ENCODE results near the gene CES3. TPM values are rescaled to one million over a fixed set of nuclear protein-coding genes. Genes with fewer than 3 reads are reported as not detected.

CES3 gene
- total RNA-seq (2021; fragmentation: NEBNext Ultra II Directional; extraction: Animal tissue kit (Norgen Biotek cat#: 25700)) = under 1 TPM in 5 of 6 experiments, not detected in 1; 0.06 to 0.39 (median 0.14) TPM
- long read RNA-seq = 0 reads

- peak; percentile 63 for DNase-seq
Observed at GRCh38 chr16:66961065-66961744, at the start of gene CES3. Gene CES3, plus strand, starts transcription at chr16:66961266. Its CDS starts 42 bp downstream, at chr16:66961308.

GRCh38 chr16:66911801-66912200, 49.3 kb upstream of the CES3 start:
- Mint-ChIP-seq H3K9me3 (no peaks in the 10 kb centered on the region), H3K4me3 (no peak overlapping the region), H3K27me3 (ENCODE audit: insufficient read depth) (peaks cover 21% of the 10 kb centered on the region), H3K36me3 (ENCODE audit: low read depth) (no peaks in the 10 kb centered on the region), H3K27ac (no peak overlapping the region), H3K4me1 (ENCODE audit: low read depth) (no peaks in the 10 kb centered on the region)
- no peak for DNase-seq
- no peak for TF ChIP-seq CTCF (IDR thresholded peaks at IDR 0.05)

More at GRCh38 chr16:66961065-66961744, at the start of gene CES3:
- peak; percentile 89 for TF ChIP-seq CTCF (IDR thresholded peaks at IDR 0.05)
- H3K27me3 Mint-ChIP-seq (ENCODE audit: insufficient read depth) = peaks cover 30% of the 10 kb centered on the region
- peak within 1 kb of the TSS; percentile 31; the same call in 1 of the 2 replicates for H3K27ac Mint-ChIP-seq
- H3K36me3 Mint-ChIP-seq (ENCODE audit: low read depth) = no peaks in the 10 kb centered on the region
- no peaks in the 10 kb centered on the region for H3K9me3 Mint-ChIP-seq
- no peak within 1 kb of the TSS for H3K4me3 Mint-ChIP-seq
- no peaks in the 10 kb centered on the region for H3K4me1 Mint-ChIP-seq (ENCODE audit: low read depth)

DNA sequence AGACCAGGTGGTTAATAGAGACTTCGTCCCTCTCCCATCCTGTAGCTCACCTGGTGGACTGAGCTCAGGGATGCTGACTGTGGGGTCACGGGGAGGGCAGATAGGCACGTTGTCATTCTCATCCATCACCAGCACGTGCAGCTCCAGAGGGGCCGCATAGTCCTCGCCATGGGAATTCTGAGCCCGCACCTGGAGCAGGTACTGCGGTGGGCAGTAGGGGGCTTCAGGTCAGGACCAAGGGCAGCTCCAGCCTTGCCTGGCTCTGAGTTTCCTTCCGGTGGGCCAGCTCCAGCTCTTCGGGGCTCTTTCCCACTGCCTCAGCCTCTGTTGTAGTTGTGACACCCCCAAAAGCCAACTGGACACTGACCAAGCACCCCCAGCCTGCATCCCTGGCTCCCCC, 48.0 kb upstream of the CES3 start:
- no peak for TF ChIP-seq CTCF (IDR thresholded peaks at IDR 0.05)
- DNase-seq = no peak
- Mint-ChIP-seq H3K4me1 (ENCODE audit: low read depth) (no peaks in the 10 kb centered on the region), H3K27ac (no peak overlapping the region), H3K9me3 (no peaks in the 10 kb centered on the region), H3K4me3 (no peak overlapping the region), H3K27me3 (ENCODE audit: insufficient read depth) (peaks cover 14% of the 10 kb centered on the region), H3K36me3 (ENCODE audit: low read depth) (no peaks in the 10 kb centered on the region)

DNA sequence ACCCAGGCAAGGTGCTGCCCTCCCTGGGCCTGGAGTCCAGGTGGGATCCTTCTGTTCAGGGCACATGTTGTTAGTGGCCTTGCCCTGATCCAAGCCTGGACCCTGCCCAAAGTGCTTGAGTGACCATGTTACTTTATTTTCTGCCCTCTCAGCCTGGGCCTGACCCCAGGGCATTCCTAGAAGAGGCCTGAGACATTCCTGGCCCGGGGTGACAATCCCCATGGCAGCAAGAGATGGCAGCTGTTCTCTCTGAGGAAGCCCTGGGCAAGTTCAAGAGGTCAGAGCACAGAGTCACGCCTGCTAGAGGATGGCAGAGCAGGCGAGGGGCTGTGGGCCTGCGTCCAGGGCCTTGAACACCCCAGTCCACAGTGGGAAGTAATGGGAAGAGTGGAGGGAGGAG, 47.4 kb upstream of the CES3 start:
- no peak for DNase-seq
- Mint-ChIP-seq H3K27ac (no peak overlapping the region), H3K27me3 (ENCODE audit: insufficient read depth) (peaks cover 16% of the 10 kb centered on the region), H3K36me3 (ENCODE audit: low read depth) (no peaks in the 10 kb centered on the region), H3K4me3 (no peak overlapping the region), H3K9me3 (no peaks in the 10 kb centered on the region), H3K4me1 (ENCODE audit: low read depth) (no peaks in the 10 kb centered on the region)
- no peak for TF ChIP-seq CTCF (IDR thresholded peaks at IDR 0.05)

GRCh38 chr16:66914541-66914940, 46.5 kb upstream of the CES3 start:
- H3K4me1 Mint-ChIP-seq (ENCODE audit: low read depth) = no peaks in the 10 kb centered on the region
- no peak for DNase-seq
- H3K27me3 Mint-ChIP-seq (ENCODE audit: insufficient read depth) = peaks cover 16% of the 10 kb centered on the region

More at GRCh38 chr16:66914541-66914940, 46.5 kb upstream of the CES3 start:
- no peak overlapping the region for H3K4me3 Mint-ChIP-seq
- TF ChIP-seq CTCF (IDR thresholded peaks at IDR 0.05) = no peak
- no peaks in the 10 kb centered on the region for H3K9me3 Mint-ChIP-seq
- H3K27ac Mint-ChIP-seq = no peak overlapping the region
- no peaks in the 10 kb centered on the region for H3K36me3 Mint-ChIP-seq (ENCODE audit: low read depth)

Data from HFFc6 (cell line).